Measurements from ENCODE around the gene SCAF1. TPM values are rescaled to one million over a fixed set of nuclear protein-coding genes. Genes with fewer than 3 reads are reported as not detected.

The SCAF1 gene
- total and polyA plus RNA-seq, 2 of the 13 experiments (the other 11 are each of a cell fraction or from before 2014, with no cell fraction given) = 3.3 to 6.1 TPM

DNA sequence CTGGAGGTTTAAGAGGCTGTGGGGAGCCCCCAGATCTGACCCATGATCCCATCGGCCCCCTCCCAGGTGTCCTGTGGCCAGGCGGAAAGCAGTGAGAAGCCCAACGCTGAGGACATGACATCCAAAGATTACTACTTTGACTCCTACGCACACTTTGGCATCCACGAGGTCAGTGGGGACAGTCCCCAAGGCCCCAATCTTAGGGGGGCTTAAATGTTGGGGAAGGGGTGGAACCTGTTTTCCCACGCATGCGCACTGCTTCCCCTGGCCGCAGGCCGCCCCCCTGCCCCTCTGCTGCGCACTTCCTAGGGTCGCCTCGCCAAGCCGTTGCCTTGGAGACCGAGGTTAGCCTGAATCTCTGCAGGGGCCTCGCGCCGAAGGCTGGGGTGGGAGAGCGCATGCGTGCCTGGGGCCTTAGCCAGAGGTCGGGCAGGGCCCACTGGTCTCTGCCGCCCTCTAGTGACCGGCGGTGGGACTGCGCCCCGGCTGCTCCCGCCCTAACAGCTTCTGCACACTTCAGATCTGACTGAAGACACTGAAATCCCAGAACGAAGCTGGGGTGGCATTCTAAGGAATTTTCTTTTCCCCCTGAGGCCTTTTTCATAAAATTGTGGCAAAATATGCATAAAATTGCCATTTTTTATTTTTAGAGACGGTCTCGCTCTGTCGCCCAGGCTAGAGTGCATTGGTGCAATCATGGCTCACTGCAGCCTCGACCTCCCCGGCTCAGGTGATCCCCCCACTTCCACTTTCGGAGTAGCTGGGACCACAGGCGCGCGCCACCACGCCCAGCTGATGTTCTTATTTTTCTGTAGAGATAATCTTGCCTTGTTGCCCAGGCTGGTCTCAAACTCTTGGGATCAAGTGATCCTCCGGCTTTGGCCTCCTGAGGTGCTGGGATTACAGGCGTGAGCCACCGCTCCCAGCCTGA is 38.7 kb downstream of the SCAF1 start (continued):
- TF ChIP-seq ZNF687 (CRISPR knock-in tag; IDR thresholded peaks at IDR 0.05) (peak; percentile 91), CTCF (CRISPR knock-in tag; IDR thresholded peaks at IDR 0.05) (peak; percentile 95), GATAD1 (CRISPR knock-in tag; IDR thresholded peaks at IDR 0.05) (peak; percentile 63; the same call in 1 of the 2 replicates), PRDM10 (CRISPR knock-in tag; IDR thresholded peaks at IDR 0.05; ENCODE audit: low read depth) (peak; percentile 69; the same call in 1 of the 2 replicates), KAT8 (CRISPR knock-in tag; IDR thresholded peaks at IDR 0.05) (peak; percentile 35; the same call in 1 of the 2 replicates), HNRNPK (IDR thresholded peaks at IDR 0.05; ENCODE audit: low read depth, low read length, poor library complexity, severe bottlenecking) (peak; percentile 54), GABPB1 (CRISPR knock-in tag; IDR thresholded peaks at IDR 0.05) (peak; percentile 62; the same call in 1 of the 2 replicates)
- TF ChIP-seq, protein P1, sequence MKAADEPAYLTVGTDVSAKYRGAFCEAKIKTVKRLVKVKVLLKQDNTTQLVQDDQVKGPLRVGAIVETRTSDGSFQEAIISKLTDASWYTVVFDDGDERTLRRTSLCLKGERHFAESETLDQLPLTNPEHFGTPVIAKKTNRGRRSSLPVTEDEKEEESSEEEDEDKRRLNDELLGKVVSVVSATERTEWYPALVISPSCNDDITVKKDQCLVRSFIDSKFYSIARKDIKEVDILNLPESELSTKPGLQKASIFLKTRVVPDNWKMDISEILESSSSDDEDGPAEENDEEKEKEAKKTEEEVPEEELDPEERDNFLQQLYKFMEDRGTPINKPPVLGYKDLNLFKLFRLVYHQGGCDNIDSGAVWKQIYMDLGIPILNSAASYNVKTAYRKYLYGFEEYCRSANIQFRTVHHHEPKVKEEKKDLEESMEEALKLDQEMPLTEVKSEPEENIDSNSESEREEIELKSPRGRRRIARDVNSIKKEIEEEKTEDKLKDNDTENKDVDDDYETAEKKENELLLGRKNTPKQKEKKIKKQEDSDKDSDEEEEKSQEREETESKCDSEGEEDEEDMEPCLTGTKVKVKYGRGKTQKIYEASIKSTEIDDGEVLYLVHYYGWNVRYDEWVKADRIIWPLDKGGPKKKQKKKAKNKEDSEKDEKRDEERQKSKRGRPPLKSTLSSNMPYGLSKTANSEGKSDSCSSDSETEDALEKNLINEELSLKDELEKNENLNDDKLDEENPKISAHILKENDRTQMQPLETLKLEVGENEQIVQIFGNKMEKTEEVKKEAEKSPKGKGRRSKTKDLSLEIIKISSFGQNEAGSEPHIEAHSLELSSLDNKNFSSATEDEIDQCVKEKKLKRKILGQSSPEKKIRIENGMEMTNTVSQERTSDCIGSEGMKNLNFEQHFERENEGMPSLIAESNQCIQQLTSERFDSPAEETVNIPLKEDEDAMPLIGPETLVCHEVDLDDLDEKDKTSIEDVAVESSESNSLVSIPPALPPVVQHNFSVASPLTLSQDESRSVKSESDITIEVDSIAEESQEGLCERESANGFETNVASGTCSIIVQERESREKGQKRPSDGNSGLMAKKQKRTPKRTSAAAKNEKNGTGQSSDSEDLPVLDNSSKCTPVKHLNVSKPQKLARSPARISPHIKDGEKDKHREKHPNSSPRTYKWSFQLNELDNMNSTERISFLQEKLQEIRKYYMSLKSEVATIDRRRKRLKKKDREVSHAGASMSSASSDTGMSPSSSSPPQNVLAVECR (CRISPR knock-in tag; IDR thresholded peaks at IDR 0.05; ENCODE audit: borderline replicate concordance) = peak; percentile 53; the same call in 1 of the 2 replicates

Measured in HepG2 (cell line).